D721Med (cell line): Measurements from ENCODE around the gene HAGHL.

Source experiments
- DNase-seq: peaks from one replicate; pipeline ENCODE4 v3.0.0; 2011; ENCODE audit warnings: low spot score; ENCODE audit not compliant: insufficient read length
- FAIRE-seq: peaks from 2 replicates; lab custom pipeline; 2011; peaks lifted over from hg19 to GRCh38; lab: Jason Lieb, UNC
- CTCF ChIP-seq: IDR thresholded peaks from 2 replicates; pipeline ENCODE4 v1.5.1; 2012; ENCODE audit warnings: mild to moderate bottlenecking, control low read depth; ENCODE audit not compliant: insufficient read depth; ENCODE audit errors: missing control alignments

Gene HAGHL

GRCh38 chr16:743794-744500, 17.0 kb downstream of the HAGHL start:
- FAIRE-seq = no peak

GRCh38 chr16:745739-746138, 18.8 kb downstream of the HAGHL start:
- DNase-seq (no peak), FAIRE-seq (no peak)
- TF ChIP-seq CTCF = no peak

More at GRCh38 chr16:743794-744500, 17.0 kb downstream of the HAGHL start:
- no peak for TF ChIP-seq CTCF
- DNase-seq = no peak

GRCh38 chr16:746637-747036, 19.7 kb downstream of the HAGHL start:
- no peak for FAIRE-seq
- DNase-seq = no peak
- no peak for TF ChIP-seq CTCF

GRCh38 chr16:747978-748746, 21.3 kb downstream of the HAGHL start:
- no peak for DNase-seq
- FAIRE-seq = no peak
- no peak for TF ChIP-seq CTCF

- TF ChIP-seq CTCF = no peak
- FAIRE-seq = no peak
- DNase-seq = no peak
Observed at GRCh38 chr16:749010-749409, 22.1 kb downstream of the HAGHL start.

GRCh38 chr16:750485-750884, 23.6 kb downstream of the HAGHL start:
- DNase-seq (no peak), FAIRE-seq (no peak)
- no peak for TF ChIP-seq CTCF
